ENCODE measurements around the gene PPP4R4.
"Not testable (repeated sequence)": the region's sequence is repeated elsewhere in the genome, so short reads cannot be mapped to it uniquely, and the experiment has no call there.

Gene PPP4R4

GRCh38 chr14:94268582-94268981, 94.5 kb downstream of the PPP4R4 start:
- not testable (repeated sequence) for FAIRE-seq

GRCh38 chr14:94269156-94269555, 95.0 kb downstream of the PPP4R4 start:
- DNase-seq (ENCODE audit: low spot score) (no peak), FAIRE-seq (no peak)

More at GRCh38 chr14:94268582-94268981, 94.5 kb downstream of the PPP4R4 start:
- not testable (repeated sequence) for DNase-seq (ENCODE audit: low spot score)

GRCh38 chr14:94276898-94277561, 102.9 kb downstream of the PPP4R4 start:
- not testable (repeated sequence) for DNase-seq (ENCODE audit: low spot score); FAIRE-seq

GRCh38 chr14:94278731-94279130, 104.6 kb downstream of the PPP4R4 start:
- no peak for DNase-seq (ENCODE audit: low spot score)
- FAIRE-seq, result no peak

GRCh38 chr14:94282991-94283723, 109.0 kb downstream of the PPP4R4 start:
- DNase-seq (ENCODE audit: low spot score) (no peak), FAIRE-seq (no peak)

GRCh38 chr14:94284221-94284620, 110.1 kb downstream of the PPP4R4 start:
- DNase-seq (ENCODE audit: low spot score) (no peak), FAIRE-seq (no peak)

- FAIRE-seq (no peak), DNase-seq (ENCODE audit: low spot score) (no peak)
Measured at GRCh38 chr14:94285158-94285557, 111.0 kb downstream of the PPP4R4 start.

GRCh38 chr14:94288610-94289465, 114.7 kb downstream of the PPP4R4 start:
- DNase-seq (ENCODE audit: low spot score), result no peak
- no peak for FAIRE-seq

GRCh38 chr14:94290197-94290596, 116.1 kb downstream of the PPP4R4 start:
- DNase-seq (ENCODE audit: low spot score), result no peak
- no peak for FAIRE-seq

- DNase-seq (ENCODE audit: low spot score), result no peak
- no peak for FAIRE-seq
Measured at GRCh38 chr14:94291159-94291905, 117.2 kb downstream of the PPP4R4 start.

- FAIRE-seq, result no peak
- no peak for DNase-seq (ENCODE audit: low spot score)
Measured at GRCh38 chr14:94291906-94292525, 117.9 kb downstream of the PPP4R4 start.

GRCh38 chr14:94292526-94292871, 118.4 kb downstream of the PPP4R4 start:
- DNase-seq (ENCODE audit: low spot score) (no peak), FAIRE-seq (no peak)

- FAIRE-seq, result no peak
Measured at GRCh38 chr14:94292872-94293577, 118.9 kb downstream of the PPP4R4 start, which contains the start of gene SERPINA10. Gene SERPINA10, minus strand, starts transcription at chr14:94293268. Its CDS starts 2,675 bp downstream, at chr14:94290593.

GRCh38 chr14:94293578-94293924, 119.4 kb downstream of the PPP4R4 start:
- FAIRE-seq (no peak), DNase-seq (ENCODE audit: low spot score) (no peak)

More at GRCh38 chr14:94292872-94293577, 118.9 kb downstream of the PPP4R4 start, which contains the start of gene SERPINA10:
- no peak for DNase-seq (ENCODE audit: low spot score)

GRCh38 chr14:94295360-94296180, 121.4 kb downstream of the PPP4R4 start:
- FAIRE-seq, result no peak
- no peak for DNase-seq (ENCODE audit: low spot score)

GRCh38 chr14:94296181-94296545, 122.0 kb downstream of the PPP4R4 start:
- DNase-seq (ENCODE audit: low spot score); FAIRE-seq: not testable (repeated sequence)

GRCh38 chr14:94298130-94298529, 124.0 kb downstream of the PPP4R4 start:
- DNase-seq (ENCODE audit: low spot score), result no peak

GRCh38 chr14:94303111-94303510, 129.0 kb downstream of the PPP4R4 start:
- DNase-seq (ENCODE audit: low spot score), result no peak
- FAIRE-seq, result no peak

More at GRCh38 chr14:94298130-94298529, 124.0 kb downstream of the PPP4R4 start:
- no peak for FAIRE-seq

- DNase-seq (ENCODE audit: low spot score) (no peak), FAIRE-seq (no peak)
Measured at GRCh38 chr14:94304243-94304642, 130.1 kb downstream of the PPP4R4 start.
